HG03159 (cell line): ENCODE data around the gene LIN7B.
"Not testable (repeated sequence)": the region's sequence is repeated elsewhere in the genome, so short reads cannot be mapped to it uniquely, and the experiment has no call there.

ENCODE experiments used
- ATAC-seq: cut with Tn5 transposase; IDR thresholded peaks from one replicate; pipeline ENCODE4 v1.9.1; 2021; ENCODE audit warnings: mild to moderate bottlenecking, moderate library complexity; ENCODE audit not compliant: unreplicated experiment

Gene LIN7B

GRCh38 chr19:49141352-49141751, 27.2 kb downstream of the LIN7B start:
- no peak for ATAC-seq

- no peak for ATAC-seq
Observed at GRCh38 chr19:49142866-49143335, 28.7 kb downstream of the LIN7B start.

DNA sequence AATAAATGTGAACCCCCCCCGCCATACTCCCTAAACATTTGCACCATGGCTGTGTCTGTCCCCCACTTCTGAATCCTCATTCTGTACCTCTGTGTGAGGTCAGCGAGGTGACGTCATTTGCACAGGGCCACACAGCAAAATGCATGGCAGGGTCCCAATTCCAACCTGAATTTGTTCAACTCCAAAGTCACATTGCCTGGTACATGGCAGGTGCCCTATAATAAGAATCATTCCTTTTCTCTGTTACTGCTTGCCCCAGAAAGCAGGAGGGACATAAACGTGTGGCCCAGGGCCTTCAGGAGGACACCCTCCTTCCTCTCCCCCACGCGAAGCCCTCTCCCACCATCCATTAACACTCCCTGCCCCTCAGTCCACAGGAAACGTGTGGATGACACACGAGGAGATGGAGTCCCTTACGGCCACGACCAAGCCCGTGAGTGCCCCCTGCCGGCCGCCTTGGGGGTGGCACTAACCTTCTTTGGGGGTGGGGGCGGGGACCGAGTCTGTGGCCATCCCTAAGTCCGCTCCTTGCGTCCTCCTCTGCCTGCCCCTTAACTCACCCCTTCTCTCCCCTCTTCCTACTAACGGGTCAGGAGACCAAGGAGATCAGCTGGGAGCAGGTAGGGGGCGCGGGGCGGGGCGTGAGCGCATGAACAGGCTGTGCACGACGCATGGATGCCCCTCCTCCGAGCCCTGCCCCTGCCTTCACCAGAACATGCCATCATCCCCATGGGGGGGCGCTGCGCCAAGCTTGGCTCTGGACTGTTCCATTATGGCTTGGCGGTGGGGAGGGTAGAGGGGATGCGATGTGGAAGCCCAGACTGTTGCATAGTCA, 31.6 kb downstream of the LIN7B start:
- ATAC-seq: no peak

DNA sequence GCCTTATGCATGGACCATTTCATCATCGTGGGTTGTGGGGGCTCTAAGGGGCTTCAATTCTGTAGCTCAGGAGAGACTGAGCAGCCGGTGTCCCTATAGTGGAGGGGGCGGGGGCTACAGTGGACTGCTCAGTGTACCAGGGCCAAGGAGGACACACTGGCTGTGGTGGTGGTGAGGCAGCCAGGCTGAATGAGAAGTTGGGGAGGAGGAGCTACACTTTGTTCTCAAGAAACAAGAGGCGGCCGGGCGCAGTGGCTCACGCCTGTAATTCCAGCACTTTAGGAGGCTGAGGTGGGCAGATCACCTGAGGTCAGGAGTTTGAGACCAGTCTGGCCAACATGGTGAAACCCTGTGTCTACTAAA, 32.2 kb downstream of the LIN7B start:
- ATAC-seq: not testable (repeated sequence)

GRCh38 chr19:49148044-49148682, 34.0 kb downstream of the LIN7B start:
- ATAC-seq: no peak

- no peak for ATAC-seq
Observed at GRCh38 chr19:49148784-49149651, 34.8 kb downstream of the LIN7B start.

- no peak for ATAC-seq
Observed at GRCh38 chr19:49149652-49150105, 35.5 kb downstream of the LIN7B start.

- no peak for ATAC-seq
Observed at GRCh38 chr19:49150106-49150943, 36.2 kb downstream of the LIN7B start.

- ATAC-seq: no peak
Observed at GRCh38 chr19:49150944-49151243, 36.7 kb downstream of the LIN7B start.

DNA sequence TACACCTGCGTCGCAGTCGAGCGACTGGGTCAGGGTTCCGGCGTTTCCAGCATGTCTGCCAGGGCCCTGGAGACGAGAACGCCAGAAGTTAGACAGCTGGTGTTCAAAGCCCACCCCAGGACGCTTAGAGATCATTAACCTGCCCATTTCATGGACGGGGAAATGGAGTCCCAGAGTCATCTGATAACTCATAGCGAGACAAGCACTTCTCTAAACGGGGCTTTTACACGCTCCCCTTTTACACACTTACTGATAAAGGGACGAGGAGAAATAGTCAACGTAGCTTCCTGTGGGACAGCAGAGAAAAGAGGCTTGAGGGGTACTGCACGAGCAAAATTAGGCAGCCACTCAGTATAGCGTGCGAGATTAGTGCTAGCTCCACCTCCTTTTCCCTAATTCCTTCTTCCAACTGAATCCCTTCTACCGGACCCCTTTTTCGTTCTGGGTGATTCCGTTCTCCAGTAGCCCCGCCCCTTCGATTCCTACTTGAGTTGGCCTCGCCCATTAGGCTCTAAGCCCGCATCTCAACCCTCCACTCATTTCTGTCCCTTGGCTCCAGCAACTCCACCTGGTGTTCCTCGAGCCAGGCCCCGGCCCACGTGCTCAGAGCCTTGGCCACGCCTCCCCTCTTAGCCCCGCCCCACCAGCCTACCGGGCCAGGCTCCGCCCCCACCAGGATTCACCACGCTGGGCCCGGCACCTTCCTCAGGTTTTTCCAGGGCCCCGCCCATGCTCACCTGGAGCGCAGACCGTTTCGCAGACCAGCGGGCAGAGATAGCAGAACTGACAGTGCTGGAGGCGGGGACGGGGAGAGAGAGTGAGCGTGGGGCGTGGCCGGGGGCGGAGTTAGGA, 37.3 kb downstream of the LIN7B start:
- no peak for ATAC-seq

- ATAC-seq: no peak
Observed at GRCh38 chr19:49152119-49152550, 38.0 kb downstream of the LIN7B start.

DNA sequence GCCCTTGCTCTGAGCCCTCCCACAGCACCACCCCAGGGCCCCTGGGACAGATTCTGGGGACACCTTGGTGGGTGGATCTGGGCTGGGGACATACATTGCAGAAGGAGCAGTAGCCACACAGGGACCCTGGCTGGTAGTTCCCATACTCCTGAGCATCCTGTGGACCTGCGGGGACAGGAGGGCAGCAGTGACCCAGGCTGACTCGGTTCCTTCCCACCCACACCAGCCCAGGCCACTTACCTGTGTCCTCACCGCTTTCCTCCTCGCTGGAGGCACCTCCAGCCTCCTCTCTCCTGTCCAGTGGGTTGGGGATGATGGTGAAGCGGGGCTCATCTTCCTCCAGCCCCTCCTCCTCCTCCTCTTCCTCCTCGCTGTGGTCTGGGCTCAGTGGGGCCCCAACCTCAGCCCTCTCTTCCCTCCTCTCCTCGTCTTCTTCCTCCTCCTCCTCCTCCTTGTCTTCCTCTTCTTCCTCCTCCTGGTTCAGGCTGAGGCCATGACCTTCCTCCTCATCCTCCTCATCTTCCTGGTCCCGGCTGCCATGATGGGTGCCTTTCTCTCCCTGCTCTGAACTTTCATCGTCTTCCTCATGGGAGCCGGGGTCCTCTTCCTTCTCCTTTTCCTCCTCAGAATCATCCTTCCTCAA, 39.1 kb downstream of the LIN7B start:
- no peak for ATAC-seq

- no peak for ATAC-seq
Observed at GRCh38 chr19:49154279-49154678, 40.1 kb downstream of the LIN7B start.

GRCh38 chr19:49155005-49155819, 41.0 kb downstream of the LIN7B start, which contains the start of gene HRC:
Gene HRC, minus strand, starts transcription at chr19:49155396. Its CDS starts 159 bp downstream, at chr19:49155237.
- no peak for ATAC-seq

GRCh38 chr19:49155820-49156346, 41.7 kb downstream of the LIN7B start:
- ATAC-seq: no peak

DNA sequence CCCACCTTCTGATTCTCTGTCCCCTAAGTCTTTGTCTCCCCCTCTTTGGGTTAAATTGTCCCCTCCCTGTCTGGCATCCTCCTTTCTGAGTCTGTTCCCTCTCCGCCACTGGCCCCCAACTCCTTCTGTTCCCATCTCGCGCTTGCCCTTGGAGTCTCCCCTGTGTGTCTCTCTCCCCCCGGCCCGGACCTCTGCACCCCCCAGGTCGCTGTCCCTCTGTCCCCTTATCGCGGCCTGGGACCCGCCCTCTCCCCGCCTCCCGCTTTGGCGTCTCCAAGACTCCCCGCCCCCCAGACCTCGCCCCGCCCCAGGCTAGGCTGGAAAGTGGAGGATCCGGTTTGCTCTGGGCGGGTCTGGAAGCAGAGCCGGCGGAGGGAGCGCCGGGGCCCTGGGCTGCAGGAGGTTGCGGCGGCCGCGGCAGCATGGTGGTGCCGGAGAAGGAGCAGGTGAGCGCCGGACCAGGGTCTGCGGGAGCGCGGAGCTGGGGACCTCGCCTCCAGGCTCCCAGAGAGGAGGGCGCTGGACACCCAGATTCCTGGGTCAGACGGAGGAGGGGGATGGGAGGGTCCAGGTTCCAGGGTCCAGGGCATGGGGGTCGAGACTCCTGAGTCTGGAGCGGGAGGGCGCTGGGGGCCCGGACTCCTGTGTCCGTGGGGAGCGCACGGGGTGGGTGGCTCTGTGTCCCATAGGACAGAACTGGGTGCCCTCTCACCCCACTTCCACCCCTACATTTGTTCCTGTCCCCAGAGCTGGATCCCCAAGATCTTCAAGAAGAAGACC, 43.5 kb downstream of the LIN7B start, which contains the start of gene TRPM4:
TSS of gene TRPM4 (plus strand) at position 348 of the 780 bp plus-strand sequence. CDS start at position 423, 75 bp downstream.
- ATAC-seq: no peak
